OCI-LY7 (cell line): ENCODE results near the gene ADAMTS2. TPM values are rescaled to one million over a fixed set of nuclear protein-coding genes. Genes with fewer than 3 reads are reported as not detected.
"Not testable (repeated sequence)": the region's sequence is repeated elsewhere in the genome, so short reads cannot be mapped to it uniquely, and the experiment has no call there.

ENCODE experiments used
- BruUV-seq: library from RNA; stranded (reverse); fragments of 400-500 nt; replicated peaks from 2 replicates; lab custom pipeline; 2021; lab: Mats Ljungman, UMichigan
- CTCF ChIA-PET: fragments of 300-600 bp; sonication (Branson Sonifier 250); formaldehyde crosslinking; loops from one replicate; lab custom pipeline; 2022; ENCODE audit warnings: antibody characterized with exemption; ENCODE audit not compliant: unreplicated experiment; lab: Charles Lee
- POLR2A ChIA-PET: fragments of 300-600 bp; sonication (Branson Sonifier 250); formaldehyde crosslinking; loops from one replicate; lab custom pipeline; 2022; ENCODE audit warnings: antibody characterized with exemption; lab: Charles Lee
- DNase-seq: peaks from one replicate; pipeline ENCODE4 v3.0.0-alpha.2; 2015; ENCODE audit warnings: low spot score
- H2AFZ ChIP-seq: fragments of 200-600 bp; sonication (generic), shearing (Covaris generic); 2 replicates; pipeline ENCODE4 v1.6.1; 2014; ENCODE audit warnings: mild to moderate bottlenecking, antibody characterized with exemption, low read length, moderate library complexity
- H3K27ac ChIP-seq: fragments of 200-600 bp; sonication (generic); 2 replicates; pipeline ENCODE4 v1.5.1; 2014; ENCODE audit warnings: mixed run types, low read depth, mild to moderate bottlenecking, moderate library complexity, low read length, inconsistent platforms; ENCODE audit not compliant: poor library complexity, severe bottlenecking
- H3K36me3 ChIP-seq: fragments of 200-600 bp; sonication (generic); 2 replicates; pipeline ENCODE4 v1.6.1; 2014; ENCODE audit warnings: mild to moderate bottlenecking, antibody characterized with exemption, low read length, moderate library complexity, mixed read lengths; ENCODE audit not compliant: insufficient read depth
- H3K4me1 ChIP-seq: fragments of 200-600 bp; sonication (generic); 2 replicates; pipeline ENCODE4 v1.5.1; 2014; ENCODE audit warnings: mild to moderate bottlenecking, low read length; ENCODE audit not compliant: insufficient read depth, poor library complexity, severe bottlenecking
- H3K4me2 ChIP-seq: fragments of 200-600 bp; sonication (generic); 2 replicates; pipeline ENCODE4 v1.6.1; 2014; ENCODE audit warnings: mild to moderate bottlenecking, low read length
- H3K4me3 ChIP-seq: fragments of 200-600 bp; sonication (generic); 2 replicates; pipeline ENCODE4 v1.5.1; 2014; ENCODE audit warnings: mild to moderate bottlenecking, low read depth, low read length; ENCODE audit not compliant: poor library complexity, severe bottlenecking
- H3K79me2 ChIP-seq: fragments of 200-600 bp; sonication (generic); 2 replicates; pipeline ENCODE4 v1.6.1; 2016; ENCODE audit warnings: low read depth, mild to moderate bottlenecking, low read length, moderate library complexity, mixed read lengths; ENCODE audit not compliant: insufficient read depth
- H3K9me2 ChIP-seq: fragments of 200-600 bp; sonication (generic); 2 replicates; pipeline ENCODE4 v1.6.1; 2016; ENCODE audit warnings: mild to moderate bottlenecking, low read length, mixed read lengths; ENCODE audit not compliant: insufficient read depth
- H3K9me3 ChIP-seq: fragments of 200-600 bp; sonication (generic); 2 replicates; pipeline ENCODE4 v1.6.1; 2014; ENCODE audit warnings: mild to moderate bottlenecking, mixed run types, low read length, mixed read lengths
- H4K20me1 ChIP-seq: fragments of 200-600 bp; sonication (generic); 2 replicates; pipeline ENCODE4 v1.6.1; 2014; ENCODE audit warnings: mild to moderate bottlenecking, antibody characterized with exemption, low read length, moderate library complexity, mixed read lengths; ENCODE audit not compliant: insufficient read depth
- EZH2phosphoT487 ChIP-seq: fragments of 200-600 bp; sonication (generic); IDR thresholded peaks from 2 replicates; pipeline ENCODE4 v1.6.1; 2018; ENCODE audit warnings: low read depth, borderline replicate concordance, mild to moderate bottlenecking, mixed run types, antibody characterized with exemption, low read length, moderate library complexity, mixed read lengths
- intact Hi-C: fragments of 100-400 bp; cut with micrococcal nuclease; formaldehyde crosslinking; loops from one replicate; pipeline ENCODE4 v1.10.0; 2022; ENCODE audit not compliant: unreplicated experiment
- total RNA-seq, 2 experiments: library from RNA; depleted of rRNA in 1 of 2; stranded (reverse); fragments of >200 nt in 1 of 2; shearing (Covaris generic) in 1 of 2; gene quantifications; 2 replicates each; pipeline ENCODE4 v1.2.3, GENCODE V29; 2014 to 2022
- TF ChIP-seq, protein P1 (sequence below): fragments of 200-600 bp; sonication (generic); conservative IDR thresholded peaks from 2 replicates; pipeline ENCODE4 v1.5.1; 2014; ENCODE audit warnings: mild to moderate bottlenecking, antibody characterized with exemption, low read length, moderate library complexity, mixed read lengths

ADAMTS2 gene
- total RNA-seq, 2 experiments from 2014 or later: not detected

- H3K36me3 ChIP-seq: no peaks in the 10 kb centered on the region
- H3K9me2 ChIP-seq: no peaks in the 10 kb centered on the region
- CTCF ChIA-PET: no interaction called here
- no peak overlapping the region for H2AFZ ChIP-seq
- no peaks in the 10 kb centered on the region for H4K20me1 ChIP-seq
- POLR2A ChIA-PET: no interaction called here
- intact Hi-C loops: no loop called here
- no peaks in the 10 kb centered on the region for H3K79me2 ChIP-seq
- H3K4me3 ChIP-seq: no peak overlapping the region
- DNase-seq: no peak
- H3K4me2 ChIP-seq: no peak overlapping the region
- no peaks in the 10 kb centered on the region for H3K9me3 ChIP-seq
- no peak overlapping the region for H3K27ac ChIP-seq
- no peaks in the 10 kb centered on the region for H3K4me1 ChIP-seq
- TF ChIP-seq, protein P1, sequence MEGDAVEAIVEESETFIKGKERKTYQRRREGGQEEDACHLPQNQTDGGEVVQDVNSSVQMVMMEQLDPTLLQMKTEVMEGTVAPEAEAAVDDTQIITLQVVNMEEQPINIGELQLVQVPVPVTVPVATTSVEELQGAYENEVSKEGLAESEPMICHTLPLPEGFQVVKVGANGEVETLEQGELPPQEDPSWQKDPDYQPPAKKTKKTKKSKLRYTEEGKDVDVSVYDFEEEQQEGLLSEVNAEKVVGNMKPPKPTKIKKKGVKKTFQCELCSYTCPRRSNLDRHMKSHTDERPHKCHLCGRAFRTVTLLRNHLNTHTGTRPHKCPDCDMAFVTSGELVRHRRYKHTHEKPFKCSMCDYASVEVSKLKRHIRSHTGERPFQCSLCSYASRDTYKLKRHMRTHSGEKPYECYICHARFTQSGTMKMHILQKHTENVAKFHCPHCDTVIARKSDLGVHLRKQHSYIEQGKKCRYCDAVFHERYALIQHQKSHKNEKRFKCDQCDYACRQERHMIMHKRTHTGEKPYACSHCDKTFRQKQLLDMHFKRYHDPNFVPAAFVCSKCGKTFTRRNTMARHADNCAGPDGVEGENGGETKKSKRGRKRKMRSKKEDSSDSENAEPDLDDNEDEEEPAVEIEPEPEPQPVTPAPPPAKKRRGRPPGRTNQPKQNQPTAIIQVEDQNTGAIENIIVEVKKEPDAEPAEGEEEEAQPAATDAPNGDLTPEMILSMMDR: no peak
- TF ChIP-seq EZH2phosphoT487: no peak
- BruUV-seq: no TSS peak
Measured at GRCh38 chr5:179217956-179218942, 127.0 kb downstream of the ADAMTS2 start.

- no peaks in the 10 kb centered on the region for H3K4me1 ChIP-seq
Measured at GRCh38 chr5:179217356-179217755, 127.9 kb downstream of the ADAMTS2 start.

GRCh38 chr5:179216381-179216780 is 128.9 kb downstream of the ADAMTS2 start:
- POLR2A ChIA-PET, H3K9me2 ChIP-seq, H4K20me1 ChIP-seq, H3K36me3 ChIP-seq, CTCF ChIA-PET, H2AFZ ChIP-seq, H3K27ac ChIP-seq, BruUV-seq, H3K4me3 ChIP-seq, intact Hi-C loops, H3K79me2 ChIP-seq, H3K4me2 ChIP-seq, H3K9me3 ChIP-seq, DNase-seq, H3K4me1 ChIP-seq: not testable (repeated sequence)

More at GRCh38 chr5:179217356-179217755, 127.9 kb downstream of the ADAMTS2 start:
- no TSS peak for BruUV-seq
- no peak overlapping the region for H3K27ac ChIP-seq
- no peak overlapping the region for H3K4me3 ChIP-seq
- no peak overlapping the region for H2AFZ ChIP-seq
- no peak for TF ChIP-seq EZH2phosphoT487
- TF ChIP-seq, protein P1: no peak
- intact Hi-C loops: no loop called here
- H3K36me3 ChIP-seq: no peaks in the 10 kb centered on the region
- H3K9me2 ChIP-seq: no peaks in the 10 kb centered on the region
- no peak for DNase-seq
- no peaks in the 10 kb centered on the region for H3K79me2 ChIP-seq
- no peaks in the 10 kb centered on the region for H4K20me1 ChIP-seq
- H3K9me3 ChIP-seq: no peaks in the 10 kb centered on the region
- ChIA-PET POLR2A (no interaction called here), CTCF (no interaction called here)
- H3K4me2 ChIP-seq: no peak overlapping the region
